ENCODE measurements around the gene USO1. TPM values are rescaled to one million over a fixed set of nuclear protein-coding genes. Genes with fewer than 3 reads are reported as not detected.

USO1 gene
- total RNA-seq, 1 experiment from 2014 or later = 110 TPM

DNA sequence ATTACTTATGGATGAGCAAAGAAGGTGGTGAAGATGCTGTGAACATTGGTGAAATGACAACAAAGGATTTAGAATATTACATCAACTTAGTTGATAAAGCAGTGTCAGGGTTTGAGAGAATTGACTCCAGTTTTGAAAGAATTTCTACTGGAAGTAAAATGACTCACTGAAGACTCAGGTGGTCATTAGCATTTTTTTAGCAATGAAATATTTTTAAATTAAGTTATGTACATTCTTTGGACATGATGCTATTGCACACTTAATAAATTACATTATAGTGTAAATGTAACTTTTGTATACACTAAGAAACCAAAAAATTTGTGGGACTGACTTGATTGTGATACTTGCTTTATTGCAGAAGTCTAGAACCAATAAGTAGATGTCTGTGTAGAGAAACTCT, 56.9 kb downstream of the USO1 start:
- H3K4me1 Mint-ChIP-seq = no peaks in the 10 kb centered on the region
- DNase-seq = no peak

More for the DNA sequence above, 56.9 kb downstream of the USO1 start:
- Histone ChIP-seq H2AK5ac (ENCODE audit: insufficient read length, low read length) (no peak overlapping the region), H3T11ph (ENCODE audit: low read length) (no peak overlapping the region), H3K9ac (ENCODE audit: extremely low read depth, insufficient read length, low read length) (no peak overlapping the region), H4K8ac (replicated peaks; ENCODE audit: insufficient read length, low read depth, low read length) (no peak overlapping the region), H2BK120ac (ENCODE audit: low read depth, low read length, poor library complexity, severe bottlenecking) (no peak overlapping the region), H2BK20ac (ENCODE audit: low read depth, low read length, poor library complexity, severe bottlenecking) (no peak overlapping the region), H2BK5ac (ENCODE audit: insufficient read length, low read length) (no peak overlapping the region), H2BK15ac (ENCODE audit: low read depth, low read length) (no peak overlapping the region), H3K23me2 (ENCODE audit: insufficient read length, low read depth, low read length, poor library complexity, severe bottlenecking) (no peaks in the 10 kb centered on the region), H2BK12ac (ENCODE audit: insufficient read length, low read depth, low read length) (no peak overlapping the region), H3K56ac (ENCODE audit: insufficient read length, low read depth, low read length) (no peak overlapping the region), H3K4me1 (ENCODE audit: insufficient read depth, low read length) (no peaks in the 10 kb centered on the region), H3K27ac (ENCODE audit: insufficient read length, low read depth, low read length) (no peak overlapping the region), H4K5ac (ENCODE audit: insufficient read length, low read depth, low read length) (no peak overlapping the region), H3K79me2 (ENCODE audit: insufficient read depth, low read length) (no peaks in the 10 kb centered on the region), H2AFZ (ENCODE audit: low read length) (no peak overlapping the region), H4K91ac (ENCODE audit: insufficient read length, low read depth, low read length) (no peak overlapping the region), H3K4ac (ENCODE audit: low read depth, low read length) (no peak overlapping the region), H3K23ac (ENCODE audit: insufficient read length, low read depth, low read length) (no peak overlapping the region), H4K20me1 (ENCODE audit: control insufficient read depth, insufficient read depth, insufficient read length) (no peaks in the 10 kb centered on the region), H3K27me3 (ENCODE audit: insufficient read depth, low read length) (no peaks in the 10 kb centered on the region), H3K4me2 (ENCODE audit: insufficient read depth, insufficient read length, low read length) (no peak overlapping the region), H3K9me3 (ENCODE audit: control insufficient read depth, low read depth, low read length) (no peaks in the 10 kb centered on the region), H3K18ac (ENCODE audit: insufficient read length, low read depth, low read length) (no peak overlapping the region), H3K14ac (ENCODE audit: insufficient read depth, low read length) (no peak overlapping the region), H3K79me1 (ENCODE audit: insufficient read depth, low read depth, low read length, poor library complexity, severe bottlenecking) (no peaks in the 10 kb centered on the region)
- no peak overlapping the region for H3K4me3 Mint-ChIP-seq
- H3K36me3 Mint-ChIP-seq (ENCODE audit: insufficient read depth in 1 of 3, low read depth in 3 of 3) = peaks cover 4 to 74% (median 57%) of the 10 kb centered on the region in 3 experiments; a peak in 5 of 7 replicates
- H3K9me3 Mint-ChIP-seq = no peaks in the 10 kb centered on the region
- TF ChIP-seq, protein P1, sequence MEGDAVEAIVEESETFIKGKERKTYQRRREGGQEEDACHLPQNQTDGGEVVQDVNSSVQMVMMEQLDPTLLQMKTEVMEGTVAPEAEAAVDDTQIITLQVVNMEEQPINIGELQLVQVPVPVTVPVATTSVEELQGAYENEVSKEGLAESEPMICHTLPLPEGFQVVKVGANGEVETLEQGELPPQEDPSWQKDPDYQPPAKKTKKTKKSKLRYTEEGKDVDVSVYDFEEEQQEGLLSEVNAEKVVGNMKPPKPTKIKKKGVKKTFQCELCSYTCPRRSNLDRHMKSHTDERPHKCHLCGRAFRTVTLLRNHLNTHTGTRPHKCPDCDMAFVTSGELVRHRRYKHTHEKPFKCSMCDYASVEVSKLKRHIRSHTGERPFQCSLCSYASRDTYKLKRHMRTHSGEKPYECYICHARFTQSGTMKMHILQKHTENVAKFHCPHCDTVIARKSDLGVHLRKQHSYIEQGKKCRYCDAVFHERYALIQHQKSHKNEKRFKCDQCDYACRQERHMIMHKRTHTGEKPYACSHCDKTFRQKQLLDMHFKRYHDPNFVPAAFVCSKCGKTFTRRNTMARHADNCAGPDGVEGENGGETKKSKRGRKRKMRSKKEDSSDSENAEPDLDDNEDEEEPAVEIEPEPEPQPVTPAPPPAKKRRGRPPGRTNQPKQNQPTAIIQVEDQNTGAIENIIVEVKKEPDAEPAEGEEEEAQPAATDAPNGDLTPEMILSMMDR (conservative IDR thresholded peaks at IDR 0.05) = no peak
- no peaks in the 10 kb centered on the region for H3K27me3 Mint-ChIP-seq (ENCODE audit: low read depth)
- peak overlapping the region in 2 of 3 experiments; percentile 2 to 45; a peak in 1 of 7 replicates for H3K27ac Mint-ChIP-seq

Measured in H9 (cell line).